NT2/D1 (cell line): ENCODE measurements around the gene GALNT7.

Experiments
- SUZ12 ChIP-seq: IDR thresholded peaks from 2 replicates; pipeline ENCODE4 v1.6.1; 2011; ENCODE audit not compliant: insufficient read length, insufficient read depth; ENCODE audit errors: extremely low read depth
- YY1 ChIP-seq: IDR thresholded peaks from 2 replicates; pipeline ENCODE4 v1.6.1; 2011; ENCODE audit not compliant: insufficient read length, insufficient read depth
- ZNF274 ChIP-seq: IDR thresholded peaks from 2 replicates; pipeline ENCODE4 v1.6.1; 2011; ENCODE audit warnings: mild to moderate bottlenecking, low read depth, low read length

DNA sequence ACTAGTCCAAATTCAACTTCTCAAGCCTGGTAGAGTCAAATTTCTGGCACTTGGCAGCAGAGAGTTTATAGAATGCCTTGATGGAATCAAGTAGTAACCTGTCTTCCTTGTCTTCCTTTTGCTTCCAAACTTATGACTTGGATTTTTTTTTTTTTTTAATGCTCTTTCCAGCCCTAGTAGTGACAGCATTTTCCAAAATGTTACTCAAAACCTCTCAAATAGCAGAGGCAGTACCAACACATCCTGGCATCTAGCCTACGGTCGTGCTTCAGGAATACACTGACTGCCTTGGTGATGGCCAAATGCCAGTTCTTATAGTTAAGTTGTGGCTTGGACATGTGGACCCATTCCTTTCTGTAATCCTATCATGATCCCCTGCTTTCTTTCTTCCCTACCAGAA lies 46.0 kb downstream of the GALNT7 start:
- no peak for TF ChIP-seq SUZ12
- no peak for TF ChIP-seq ZNF274
- no peak for TF ChIP-seq YY1
